ENCODE results near the gene MNT. TPM values are rescaled to one million over a fixed set of nuclear protein-coding genes. Genes with fewer than 3 reads are reported as not detected.

The MNT gene
- total RNA-seq, 4 donors from 2014 or later = 2.9 to 5.4 (median 4.2) TPM

DNA sequence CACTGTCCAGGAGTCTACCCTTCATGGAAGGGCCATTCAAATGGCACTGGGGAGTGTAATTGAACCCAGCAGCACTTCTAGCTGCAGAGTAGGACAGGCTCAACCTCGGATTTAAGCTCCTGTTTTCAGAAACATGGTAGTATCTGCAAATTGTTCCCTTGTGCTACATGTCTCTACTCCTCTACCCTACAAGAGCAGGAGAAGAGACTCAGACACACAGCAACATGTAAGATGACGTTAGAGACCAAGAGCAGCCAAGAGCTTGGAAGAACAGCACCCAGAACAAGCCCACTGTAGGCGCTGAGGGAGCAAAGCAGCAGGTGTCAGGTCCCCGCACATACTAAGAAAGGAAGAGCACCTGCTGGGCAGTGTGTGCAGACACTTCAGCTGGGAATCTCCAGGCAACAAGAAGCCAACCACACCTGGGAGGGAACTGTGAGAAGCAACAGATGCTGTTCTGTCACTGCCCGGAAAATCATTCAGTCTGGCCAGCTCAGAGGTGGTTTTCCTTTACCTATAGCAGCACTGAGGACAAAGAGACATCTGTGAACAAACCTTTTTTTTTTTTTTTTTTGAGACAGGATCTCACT is 35.6 kb upstream of the MNT start:
- H3K9me3 ChIP-seq = no peaks in the 10 kb centered on the region
- intact Hi-C loops (cut with DNase I; ENCODE audit: low total_unique reads) (no loop called here), in situ Hi-C loops (cut with MboI; ENCODE audit: low sequenced_read_pairs in 4 of 4) (no loop called here)
- ATAC-seq (no peak), DNase-seq (no peak)
- H3K27me3 ChIP-seq = no peaks in the 10 kb centered on the region
- no peaks in the 10 kb centered on the region for H3K4me1 ChIP-seq
- peaks cover 0 to 46% of the 10 kb centered on the region in 2 donors for H3K36me3 ChIP-seq
- H3K4me3 ChIP-seq = no peak overlapping the region
- no peak overlapping the region for H3K27ac ChIP-seq
- TF ChIP-seq POLR2A (IDR thresholded peaks at IDR 0.05) = no peak
- TF ChIP-seq, protein P1, sequence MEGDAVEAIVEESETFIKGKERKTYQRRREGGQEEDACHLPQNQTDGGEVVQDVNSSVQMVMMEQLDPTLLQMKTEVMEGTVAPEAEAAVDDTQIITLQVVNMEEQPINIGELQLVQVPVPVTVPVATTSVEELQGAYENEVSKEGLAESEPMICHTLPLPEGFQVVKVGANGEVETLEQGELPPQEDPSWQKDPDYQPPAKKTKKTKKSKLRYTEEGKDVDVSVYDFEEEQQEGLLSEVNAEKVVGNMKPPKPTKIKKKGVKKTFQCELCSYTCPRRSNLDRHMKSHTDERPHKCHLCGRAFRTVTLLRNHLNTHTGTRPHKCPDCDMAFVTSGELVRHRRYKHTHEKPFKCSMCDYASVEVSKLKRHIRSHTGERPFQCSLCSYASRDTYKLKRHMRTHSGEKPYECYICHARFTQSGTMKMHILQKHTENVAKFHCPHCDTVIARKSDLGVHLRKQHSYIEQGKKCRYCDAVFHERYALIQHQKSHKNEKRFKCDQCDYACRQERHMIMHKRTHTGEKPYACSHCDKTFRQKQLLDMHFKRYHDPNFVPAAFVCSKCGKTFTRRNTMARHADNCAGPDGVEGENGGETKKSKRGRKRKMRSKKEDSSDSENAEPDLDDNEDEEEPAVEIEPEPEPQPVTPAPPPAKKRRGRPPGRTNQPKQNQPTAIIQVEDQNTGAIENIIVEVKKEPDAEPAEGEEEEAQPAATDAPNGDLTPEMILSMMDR (IDR thresholded peaks at IDR 0.05 in 4 of 5, conservative IDR thresholded peaks at IDR 0.05 in 1 of 5) = no peak

- no peak for DNase-seq
- H3K4me1 ChIP-seq = no peaks in the 10 kb centered on the region
- H3K4me3 ChIP-seq = no peak overlapping the region
- ATAC-seq = no peak
- no peaks in the 10 kb centered on the region for H3K27me3 ChIP-seq
- in situ Hi-C loops (cut with MboI; ENCODE audit: low sequenced_read_pairs in 4 of 4) (no loop called here), intact Hi-C loops (cut with DNase I; ENCODE audit: low total_unique reads) (no loop called here)
- peaks cover 0 to 41% of the 10 kb centered on the region in 2 donors for H3K36me3 ChIP-seq
- no peak overlapping the region for H3K27ac ChIP-seq
- no peaks in the 10 kb centered on the region for H3K9me3 ChIP-seq
- TF ChIP-seq, protein P1 (IDR thresholded peaks at IDR 0.05 in 4 of 5, conservative IDR thresholded peaks at IDR 0.05 in 1 of 5) = no peak
- TF ChIP-seq POLR2A (IDR thresholded peaks at IDR 0.05) = no peak
Observed at GRCh38 chr17:2435862-2436261, 35.0 kb upstream of the MNT start.

DNA sequence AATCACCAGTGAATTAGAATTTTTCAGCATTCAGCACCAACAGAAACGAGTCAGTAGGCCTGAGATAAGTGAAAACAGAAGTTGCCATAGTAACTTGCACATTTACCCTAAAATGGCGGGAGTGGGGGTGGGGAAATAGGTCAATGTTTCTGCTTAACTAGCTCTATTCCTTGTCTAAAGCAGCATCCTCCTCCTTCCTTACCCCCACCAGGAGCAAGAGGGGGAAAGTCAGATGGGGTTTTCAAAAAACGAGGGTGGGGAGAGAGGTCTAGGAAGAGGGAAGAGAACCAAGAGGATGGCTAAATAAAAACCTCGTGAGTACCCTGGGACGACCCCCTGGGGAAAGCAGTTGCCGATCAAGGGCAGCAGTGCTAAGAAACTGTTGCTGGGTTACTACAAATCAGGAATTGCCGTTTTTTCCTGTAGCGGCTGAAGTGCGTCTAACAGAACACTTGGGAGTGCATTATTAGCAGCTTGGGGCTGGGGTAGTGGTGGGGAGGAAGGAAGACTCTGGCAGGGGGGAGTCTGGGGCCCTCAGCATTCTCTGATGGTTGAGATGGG is 34.4 kb upstream of the MNT start:
- TF ChIP-seq POLR2A (IDR thresholded peaks at IDR 0.05) = no peak
- TF ChIP-seq, protein P1 (IDR thresholded peaks at IDR 0.05 in 4 of 5, conservative IDR thresholded peaks at IDR 0.05 in 1 of 5) = no peak
- no peak overlapping the region for H3K27ac ChIP-seq
- H3K36me3 ChIP-seq = peaks cover 0 to 41% of the 10 kb centered on the region in 2 donors
- in situ Hi-C loops (cut with MboI; ENCODE audit: low sequenced_read_pairs in 4 of 4) (no loop called here), intact Hi-C loops (cut with DNase I; ENCODE audit: low total_unique reads) (no loop called here)
- ATAC-seq (no peak), DNase-seq (no peak)
- no peaks in the 10 kb centered on the region for H3K27me3 ChIP-seq
- H3K4me3 ChIP-seq = no peak overlapping the region
- no peaks in the 10 kb centered on the region for H3K4me1 ChIP-seq
- no peaks in the 10 kb centered on the region for H3K9me3 ChIP-seq

- in situ Hi-C loops (cut with MboI; ENCODE audit: low sequenced_read_pairs in 4 of 4) = no loop called here
- Histone ChIP-seq H3K36me3 (peaks cover 0 to 31% of the 10 kb centered on the region in 2 donors), H3K27ac (no peak overlapping the region)
Observed at GRCh38 chr17:2433696-2434095, 32.8 kb upstream of the MNT start.

More at GRCh38 chr17:2433696-2434095, 32.8 kb upstream of the MNT start:
- Histone ChIP-seq H3K4me1 (no peaks in the 10 kb centered on the region), H3K27me3 (no peaks in the 10 kb centered on the region), H3K9me3 (no peaks in the 10 kb centered on the region), H3K4me3 (no peak overlapping the region)
- ATAC-seq (no peak), DNase-seq (no peak)
- no peak for TF ChIP-seq POLR2A (IDR thresholded peaks at IDR 0.05)
- TF ChIP-seq, protein P1 (IDR thresholded peaks at IDR 0.05 in 4 of 5, conservative IDR thresholded peaks at IDR 0.05 in 1 of 5) = no peak
- intact Hi-C loops (cut with DNase I; ENCODE audit: low total_unique reads) = no loop called here

Measured in gastrocnemius medialis (tissue), 4 donors.